HG02571 (cell line): ENCODE measurements around the gene NRDC.
"Not testable (repeated sequence)": the region's sequence is repeated elsewhere in the genome, so short reads cannot be mapped to it uniquely, and the experiment has no call there.

ENCODE experiments used
- ATAC-seq: cut with Tn5 transposase; IDR thresholded peaks from one replicate; pipeline ENCODE4 v1.9.1; 2021; ENCODE audit warnings: mild to moderate bottlenecking, moderate library complexity; ENCODE audit not compliant: unreplicated experiment

The NRDC gene

GRCh38 chr1:51894748-51895147 is 16.2 kb upstream of the NRDC start:
- not testable (repeated sequence) for ATAC-seq

DNA sequence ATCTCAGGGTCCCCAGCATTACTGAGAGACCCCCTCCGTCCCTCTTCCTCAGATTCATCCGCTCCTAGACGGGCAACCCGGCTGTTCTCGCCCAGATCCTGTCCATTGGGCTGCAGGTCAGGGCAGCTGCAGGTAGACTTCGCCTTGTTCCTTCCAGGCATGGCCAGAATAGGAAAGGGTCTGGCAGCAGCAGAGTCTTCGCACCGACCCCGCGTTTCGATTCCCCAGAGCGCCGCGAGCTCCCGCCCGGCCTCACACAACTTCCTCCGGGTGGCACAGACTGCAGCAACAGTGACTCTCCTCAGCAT is 265 bp downstream of the NRDC start:
- ATAC-seq: peak; percentile 25

DNA sequence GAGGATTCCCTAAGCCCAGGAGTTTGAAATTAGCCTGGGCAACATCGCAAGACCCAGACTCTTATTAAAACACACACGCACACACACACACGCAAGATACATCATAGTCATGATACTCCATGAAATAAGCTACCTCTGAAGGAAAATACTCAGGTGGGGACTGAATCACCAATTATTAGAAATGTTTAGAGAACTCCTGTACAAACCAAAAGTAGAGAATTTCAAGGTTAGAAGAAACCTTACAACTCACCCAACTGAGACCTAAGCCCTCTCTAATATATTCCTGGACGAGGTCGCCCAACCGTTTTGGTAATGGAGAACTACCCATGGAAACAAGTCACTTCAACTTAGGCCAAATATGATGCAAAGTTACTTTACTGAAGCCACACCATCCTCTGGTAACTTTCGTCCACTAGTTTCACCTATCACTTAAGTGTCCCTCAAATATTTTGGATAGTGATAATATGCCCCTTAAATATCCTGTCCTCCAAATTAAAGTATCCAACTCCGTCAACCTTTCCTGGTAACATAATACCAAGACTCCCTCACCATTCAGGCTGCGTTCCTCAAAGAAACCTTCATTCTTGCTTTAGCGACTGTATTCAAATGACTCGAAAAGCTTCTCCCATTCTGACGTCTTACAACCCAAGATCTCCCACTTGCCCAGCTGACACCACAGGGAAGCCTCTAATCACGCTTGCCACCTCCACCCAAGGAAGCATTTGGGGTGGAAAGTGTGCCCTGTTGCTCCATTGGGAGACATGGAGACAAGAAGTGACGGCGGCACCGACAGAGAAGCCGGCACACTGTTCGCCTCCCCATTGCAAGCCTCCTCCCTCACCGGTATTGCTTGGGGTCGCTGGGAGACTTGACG is 856 bp downstream of the NRDC start:
- no peak for ATAC-seq

- ATAC-seq: no peak
Observed at GRCh38 chr1:51875836-51876235, 2.7 kb downstream of the NRDC start.

DNA sequence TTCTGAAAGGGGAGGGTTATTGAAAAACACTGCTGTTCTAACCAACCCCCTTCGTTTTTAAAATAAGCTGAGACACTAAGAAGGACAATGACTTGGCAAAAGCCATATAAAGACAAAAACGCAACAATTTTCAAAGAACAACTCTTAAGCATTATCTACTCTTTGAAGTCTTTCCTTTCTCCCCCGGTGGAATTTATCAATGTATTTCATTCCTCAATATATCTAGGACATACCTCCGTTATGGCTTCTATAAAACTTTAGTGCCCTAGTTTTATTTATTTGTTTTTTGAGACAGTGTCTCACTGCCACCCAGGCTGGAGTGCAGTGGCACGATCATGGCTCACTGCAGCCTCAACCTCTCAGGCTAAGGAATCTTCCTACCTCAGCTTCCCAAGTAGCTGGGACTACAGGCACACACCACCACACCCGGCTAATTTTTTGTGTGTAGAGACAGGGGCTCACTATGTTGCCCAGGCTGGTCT is 3.2 kb downstream of the NRDC start:
- no peak for ATAC-seq

GRCh38 chr1:51873270-51873669 is 5.3 kb downstream of the NRDC start:
- not testable (repeated sequence) for ATAC-seq

DNA sequence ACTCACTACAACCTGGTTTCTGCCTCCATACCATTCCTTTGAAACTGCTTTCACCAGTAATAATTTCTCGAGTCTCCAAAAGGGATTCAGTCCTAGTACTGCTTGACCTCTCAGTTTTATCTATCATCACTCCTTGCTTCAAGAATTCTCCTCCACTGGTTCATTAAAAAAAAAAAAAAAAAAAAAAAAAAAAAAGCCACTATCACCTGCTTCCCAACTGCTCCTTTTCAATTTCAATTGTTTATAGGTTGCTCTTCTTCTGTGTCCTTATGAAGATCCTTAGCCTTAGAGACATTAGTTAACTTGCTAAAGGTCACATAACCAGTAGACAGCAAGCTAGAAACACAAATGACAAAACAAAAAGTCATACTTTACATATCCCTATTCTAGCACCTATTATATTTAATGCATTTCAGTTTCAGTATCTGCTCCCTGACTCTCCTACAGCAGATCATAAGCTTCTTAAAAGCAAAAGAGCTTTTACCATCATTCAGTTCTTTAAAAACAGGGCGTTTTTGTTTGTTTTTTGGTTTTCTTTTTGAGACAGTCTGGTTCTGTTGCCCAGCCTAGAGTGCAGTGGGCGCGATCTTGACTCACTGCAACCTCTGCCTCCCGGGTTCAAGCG is 7.1 kb downstream of the NRDC start:
- no peak for ATAC-seq

- no peak for ATAC-seq
Observed at GRCh38 chr1:51870603-51871350, 7.8 kb downstream of the NRDC start.

DNA sequence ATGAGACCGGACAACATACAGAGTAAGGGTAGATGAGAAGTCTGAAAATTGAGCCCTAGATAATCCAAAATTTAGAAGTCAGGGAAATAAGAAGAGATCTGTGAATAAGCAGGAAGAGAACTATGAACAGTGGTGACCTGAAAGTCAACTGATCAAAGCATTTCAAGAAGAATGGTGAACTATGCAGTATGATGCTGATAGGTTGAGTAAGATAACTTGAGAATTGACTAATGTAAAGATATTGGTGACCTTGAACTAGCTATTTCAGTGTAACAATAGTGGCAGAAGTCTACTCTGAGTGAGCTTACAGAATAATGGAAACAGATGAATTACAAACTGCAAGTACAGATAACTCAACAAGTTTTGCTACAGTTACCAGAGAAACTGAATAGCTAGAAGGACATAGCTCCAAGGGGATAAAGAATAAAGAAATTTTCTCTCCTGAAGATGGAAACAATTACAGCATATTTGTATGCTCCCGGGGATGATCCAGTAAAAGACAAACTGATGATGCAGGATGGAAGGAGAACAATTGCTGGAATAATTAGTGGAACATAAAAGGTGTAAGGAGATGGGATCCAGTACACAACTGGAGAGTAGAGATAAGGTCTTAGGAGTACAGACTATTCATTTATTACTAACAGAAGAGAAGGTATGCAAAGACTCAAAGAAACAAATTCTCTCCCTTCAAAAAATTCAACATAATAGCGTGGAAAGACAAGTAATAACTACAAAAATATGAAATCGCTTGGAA is 10.9 kb downstream of the NRDC start:
- ATAC-seq: no peak

- no peak for ATAC-seq
Observed at GRCh38 chr1:51863384-51863783, 15.1 kb downstream of the NRDC start.

DNA sequence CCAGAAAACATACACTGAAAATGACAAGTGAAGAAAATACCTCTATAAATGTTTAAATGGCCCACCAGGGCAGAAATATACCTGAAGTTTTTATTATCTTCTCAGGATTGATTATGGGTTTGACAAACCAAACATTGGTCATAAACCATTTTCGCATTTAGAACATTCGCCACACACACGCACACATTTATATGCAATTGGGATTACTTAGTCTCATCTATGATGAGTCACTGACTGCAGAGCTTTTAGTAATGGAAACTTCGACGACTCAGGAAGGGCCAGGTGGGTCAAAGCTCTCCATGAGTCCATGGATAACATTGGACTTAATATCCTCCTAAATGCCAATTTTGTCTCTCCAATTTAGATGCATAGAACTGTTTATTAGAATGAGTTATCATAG is 16.9 kb downstream of the NRDC start:
- no peak for ATAC-seq

- no peak for ATAC-seq
Observed at GRCh38 chr1:51859735-51860134, 18.8 kb downstream of the NRDC start.

DNA sequence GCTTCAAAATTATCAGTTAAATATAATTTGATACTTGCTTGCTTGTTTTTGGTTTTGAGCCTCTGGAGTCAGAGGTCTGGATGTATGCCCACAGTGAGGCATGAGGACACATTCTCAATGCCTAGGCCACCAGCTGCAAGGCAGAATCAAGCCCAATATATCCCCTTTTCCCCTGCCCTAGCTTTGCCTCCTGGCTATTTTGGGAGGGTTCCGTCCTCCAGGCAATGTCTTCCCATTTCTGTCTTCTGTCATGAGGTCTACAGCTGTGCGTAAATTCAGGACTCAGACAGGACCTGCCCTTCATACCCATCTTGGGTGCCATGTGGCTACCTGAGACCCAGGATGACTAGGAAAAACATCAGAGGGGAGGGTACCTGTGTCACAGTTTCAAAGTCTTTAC is 19.2 kb downstream of the NRDC start:
- no peak for ATAC-seq

- no peak for ATAC-seq
Observed at GRCh38 chr1:51858892-51859291, 19.6 kb downstream of the NRDC start.

DNA sequence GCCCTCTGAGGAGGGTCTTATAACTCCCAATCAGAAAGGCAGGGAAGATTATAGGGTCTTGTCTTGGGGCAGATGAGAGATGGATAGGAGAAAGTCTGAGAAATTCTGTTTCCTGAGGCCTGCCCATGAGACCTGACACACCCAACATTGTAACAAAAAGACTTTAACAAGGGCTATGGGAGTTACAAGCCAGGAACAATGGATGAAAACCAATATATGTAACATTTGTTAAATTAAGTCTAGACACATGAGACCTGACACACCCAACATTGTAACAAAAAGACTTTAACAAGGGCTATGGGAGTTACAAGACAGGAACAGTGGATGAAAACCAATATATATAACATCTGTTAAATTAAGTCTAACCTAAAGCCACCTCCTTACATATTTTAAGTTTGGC is 21.8 kb downstream of the NRDC start:
- no peak for ATAC-seq

DNA sequence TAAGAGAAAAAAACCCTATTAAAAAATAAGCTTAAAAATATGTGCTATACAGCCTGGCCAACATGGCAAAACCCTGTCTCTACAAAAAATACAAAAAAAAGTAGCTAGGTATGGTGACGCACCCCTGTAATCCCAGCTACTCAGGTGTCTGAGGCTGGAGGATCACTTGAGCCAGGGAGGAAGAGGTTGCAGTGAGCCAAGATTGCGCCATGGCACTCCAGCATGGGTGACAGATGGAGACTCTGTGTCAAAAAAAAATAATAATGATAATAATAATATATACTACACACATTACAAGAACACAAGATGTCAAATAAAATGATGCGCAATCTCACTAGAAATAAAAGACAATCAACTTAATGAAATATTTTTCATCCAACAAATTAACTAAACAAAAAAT is 22.9 kb downstream of the NRDC start:
- ATAC-seq: no peak

- ATAC-seq: no peak
Observed at GRCh38 chr1:51853360-51853759, 25.2 kb downstream of the NRDC start.

GRCh38 chr1:51851882-51852396 is 26.6 kb downstream of the NRDC start:
- ATAC-seq: no peak

DNA sequence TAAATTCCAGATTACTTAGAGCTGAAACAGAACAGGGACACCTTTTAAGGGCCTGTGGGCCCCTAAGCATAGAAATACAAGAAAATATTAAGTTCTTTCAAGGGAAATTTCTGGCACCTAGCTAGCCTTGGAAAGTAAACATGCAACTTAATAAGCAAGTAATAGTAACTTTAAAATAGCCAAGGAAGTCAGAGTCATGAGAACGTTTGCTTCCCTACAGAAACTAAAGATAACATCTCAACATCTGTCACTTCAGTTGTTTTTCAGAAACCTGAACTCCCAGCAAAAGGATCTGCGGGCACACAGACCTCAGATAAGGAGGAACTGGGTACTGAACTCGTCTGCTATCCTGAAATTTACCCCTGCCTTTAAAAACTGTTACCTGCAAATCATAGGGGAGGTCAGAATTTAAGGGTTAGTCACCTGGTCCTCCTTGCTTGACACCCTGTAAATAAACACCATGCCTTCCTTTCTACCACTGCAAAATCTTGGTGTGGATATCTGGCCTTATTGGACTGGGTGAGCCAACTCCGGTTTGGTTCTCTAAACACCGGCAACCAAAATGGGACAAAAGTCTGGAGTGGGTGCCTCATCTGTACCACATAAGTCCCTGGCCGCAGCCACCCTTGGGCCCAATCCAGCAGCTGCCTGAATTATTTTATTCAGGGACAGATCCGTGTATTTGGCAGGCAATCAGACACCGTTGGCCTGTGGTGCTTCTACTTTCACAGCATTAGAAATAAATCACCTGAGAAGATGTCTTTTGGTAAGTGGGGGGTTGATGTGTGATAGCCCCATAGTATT is 27.9 kb downstream of the NRDC start:
- no peak for ATAC-seq

DNA sequence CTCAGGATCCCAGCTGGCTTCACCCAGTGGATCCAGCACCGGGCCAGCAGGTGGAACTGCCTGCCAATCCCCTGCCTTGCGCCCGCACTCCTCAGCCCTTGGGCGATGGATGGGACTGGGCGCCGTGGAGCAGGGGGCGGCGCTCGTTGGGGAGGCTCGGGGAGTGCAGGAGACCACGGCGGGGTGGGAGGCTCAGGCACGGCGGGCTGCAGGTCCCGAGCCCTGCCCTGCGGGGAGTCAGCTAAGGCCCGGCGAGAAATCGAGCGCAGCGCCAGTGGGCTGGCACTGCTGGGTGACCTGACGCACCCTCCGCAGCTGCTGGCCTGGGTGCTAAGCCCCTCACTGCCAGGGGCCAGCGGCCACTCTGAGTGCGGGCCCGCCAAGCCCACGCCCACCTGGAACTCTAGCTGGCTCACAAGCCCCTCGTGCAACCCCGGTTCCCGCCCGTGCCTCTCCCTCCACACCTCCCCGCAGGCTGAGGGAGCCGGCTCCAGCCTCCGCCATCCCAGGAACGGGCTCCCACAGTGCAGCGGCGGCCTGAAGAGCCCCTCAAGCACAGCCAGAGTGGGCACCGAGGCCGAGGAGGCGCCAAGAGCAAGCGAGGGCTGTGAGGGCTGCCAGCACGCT is 31.1 kb downstream of the NRDC start:
- no peak for ATAC-seq
